ENCODE data around the gene PSME1. TPM values are rescaled to one million over a fixed set of nuclear protein-coding genes. Genes with fewer than 3 reads are reported as not detected.

Gene PSME1
- total and polyA plus RNA-seq, 2 of the 13 experiments (the other 11 are each of a cell fraction or from before 2014, with no cell fraction given) = 159 to 608 TPM

DNA sequence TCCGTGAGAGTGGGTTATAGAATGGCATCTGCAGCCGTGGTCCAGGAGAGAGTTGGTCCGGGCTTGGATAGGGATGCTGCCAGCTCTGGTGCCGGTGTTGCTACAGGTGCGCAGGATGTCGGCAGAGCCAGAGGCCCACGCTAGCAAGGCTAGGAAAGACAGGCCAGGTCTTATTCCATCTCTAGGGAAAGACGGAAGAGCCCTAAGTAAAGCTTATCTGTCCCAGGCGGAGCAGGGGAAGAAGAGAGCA is 485 bp upstream of the PSME1 start (continued):
- TF ChIP-seq, protein P1, sequence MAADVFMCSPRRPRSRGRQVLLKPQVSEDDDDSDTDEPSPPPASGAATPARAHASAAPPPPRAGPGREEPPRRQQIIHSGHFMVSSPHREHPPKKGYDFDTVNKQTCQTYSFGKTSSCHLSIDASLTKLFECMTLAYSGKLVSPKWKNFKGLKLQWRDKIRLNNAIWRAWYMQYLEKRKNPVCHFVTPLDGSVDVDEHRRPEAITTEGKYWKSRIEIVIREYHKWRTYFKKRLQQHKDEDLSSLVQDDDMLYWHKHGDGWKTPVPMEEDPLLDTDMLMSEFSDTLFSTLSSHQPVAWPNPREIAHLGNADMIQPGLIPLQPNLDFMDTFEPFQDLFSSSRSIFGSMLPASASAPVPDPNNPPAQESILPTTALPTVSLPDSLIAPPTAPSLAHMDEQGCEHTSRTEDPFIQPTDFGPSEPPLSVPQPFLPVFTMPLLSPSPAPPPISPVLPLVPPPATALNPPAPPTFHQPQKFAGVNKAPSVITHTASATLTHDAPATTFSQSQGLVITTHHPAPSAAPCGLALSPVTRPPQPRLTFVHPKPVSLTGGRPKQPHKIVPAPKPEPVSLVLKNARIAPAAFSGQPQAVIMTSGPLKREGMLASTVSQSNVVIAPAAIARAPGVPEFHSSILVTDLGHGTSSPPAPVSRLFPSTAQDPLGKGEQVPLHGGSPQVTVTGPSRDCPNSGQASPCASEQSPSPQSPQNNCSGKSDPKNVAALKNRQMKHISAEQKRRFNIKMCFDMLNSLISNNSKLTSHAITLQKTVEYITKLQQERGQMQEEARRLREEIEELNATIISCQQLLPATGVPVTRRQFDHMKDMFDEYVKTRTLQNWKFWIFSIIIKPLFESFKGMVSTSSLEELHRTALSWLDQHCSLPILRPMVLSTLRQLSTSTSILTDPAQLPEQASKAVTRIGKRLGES (CRISPR knock-in tag; IDR thresholded peaks at IDR 0.05; ENCODE audit: borderline replicate concordance) = no peak
- TF ChIP-seq, protein P2, sequence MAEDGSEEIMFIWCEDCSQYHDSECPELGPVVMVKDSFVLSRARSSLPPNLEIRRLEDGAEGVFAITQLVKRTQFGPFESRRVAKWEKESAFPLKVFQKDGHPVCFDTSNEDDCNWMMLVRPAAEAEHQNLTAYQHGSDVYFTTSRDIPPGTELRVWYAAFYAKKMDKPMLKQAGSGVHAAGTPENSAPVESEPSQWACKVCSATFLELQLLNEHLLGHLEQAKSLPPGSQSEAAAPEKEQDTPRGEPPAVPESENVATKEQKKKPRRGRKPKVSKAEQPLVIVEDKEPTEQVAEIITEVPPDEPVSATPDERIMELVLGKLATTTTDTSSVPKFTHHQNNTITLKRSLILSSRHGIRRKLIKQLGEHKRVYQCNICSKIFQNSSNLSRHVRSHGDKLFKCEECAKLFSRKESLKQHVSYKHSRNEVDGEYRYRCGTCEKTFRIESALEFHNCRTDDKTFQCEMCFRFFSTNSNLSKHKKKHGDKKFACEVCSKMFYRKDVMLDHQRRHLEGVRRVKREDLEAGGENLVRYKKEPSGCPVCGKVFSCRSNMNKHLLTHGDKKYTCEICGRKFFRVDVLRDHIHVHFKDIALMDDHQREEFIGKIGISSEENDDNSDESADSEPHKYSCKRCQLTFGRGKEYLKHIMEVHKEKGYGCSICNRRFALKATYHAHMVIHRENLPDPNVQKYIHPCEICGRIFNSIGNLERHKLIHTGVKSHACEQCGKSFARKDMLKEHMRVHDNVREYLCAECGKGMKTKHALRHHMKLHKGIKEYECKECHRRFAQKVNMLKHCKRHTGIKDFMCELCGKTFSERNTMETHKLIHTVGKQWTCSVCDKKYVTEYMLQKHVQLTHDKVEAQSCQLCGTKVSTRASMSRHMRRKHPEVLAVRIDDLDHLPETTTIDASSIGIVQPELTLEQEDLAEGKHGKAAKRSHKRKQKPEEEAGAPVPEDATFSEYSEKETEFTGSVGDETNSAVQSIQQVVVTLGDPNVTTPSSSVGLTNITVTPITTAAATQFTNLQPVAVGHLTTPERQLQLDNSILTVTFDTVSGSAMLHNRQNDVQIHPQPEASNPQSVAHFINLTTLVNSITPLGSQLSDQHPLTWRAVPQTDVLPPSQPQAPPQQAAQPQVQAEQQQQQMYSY (CRISPR knock-in tag; IDR thresholded peaks at IDR 0.05) = no peak
- TF ChIP-seq ZFP1 (CRISPR knock-in tag; IDR thresholded peaks at IDR 0.05) (no peak), ZNF660 (CRISPR knock-in tag; IDR thresholded peaks at IDR 0.05; ENCODE audit: borderline replicate concordance, low read depth) (no peak; the same call in 1 of the 2 replicates), MZF1 (CRISPR knock-in tag; IDR thresholded peaks at IDR 0.05; ENCODE audit: borderline replicate concordance) (peak; percentile 87; the same call in 1 of the 2 replicates), GZF1 (CRISPR knock-in tag; IDR thresholded peaks at IDR 0.05) (peak; percentile 59; the same call in 1 of the 2 replicates), MYNN (CRISPR knock-in tag; IDR thresholded peaks at IDR 0.05; ENCODE audit: low read depth) (no peak), TCF7L2 (IDR thresholded peaks at IDR 0.05; ENCODE audit: low read depth, low read length) (no peak), SMAD9 (CRISPR knock-in tag; IDR thresholded peaks at IDR 0.05) (peak; percentile 88; the same call in 1 of the 2 replicates), MEIS2 (CRISPR knock-in tag; IDR thresholded peaks at IDR 0.05) (no peak; the same call in 1 of the 2 replicates), HOXA5 (CRISPR knock-in tag; IDR thresholded peaks at IDR 0.05) (peak; percentile 19; the same call in 1 of the 2 replicates), GPN1 (CRISPR knock-in tag; IDR thresholded peaks at IDR 0.05; ENCODE audit: borderline replicate concordance) (no peak), FOXM1 (CRISPR knock-in tag; IDR thresholded peaks at IDR 0.05) (no peak), ZNF841 (CRISPR knock-in tag; IDR thresholded peaks at IDR 0.05; ENCODE audit: borderline replicate concordance) (no peak), ZNF331 (CRISPR knock-in tag; IDR thresholded peaks at IDR 0.05) (no peak)
- TF ChIP-seq, protein P3, sequence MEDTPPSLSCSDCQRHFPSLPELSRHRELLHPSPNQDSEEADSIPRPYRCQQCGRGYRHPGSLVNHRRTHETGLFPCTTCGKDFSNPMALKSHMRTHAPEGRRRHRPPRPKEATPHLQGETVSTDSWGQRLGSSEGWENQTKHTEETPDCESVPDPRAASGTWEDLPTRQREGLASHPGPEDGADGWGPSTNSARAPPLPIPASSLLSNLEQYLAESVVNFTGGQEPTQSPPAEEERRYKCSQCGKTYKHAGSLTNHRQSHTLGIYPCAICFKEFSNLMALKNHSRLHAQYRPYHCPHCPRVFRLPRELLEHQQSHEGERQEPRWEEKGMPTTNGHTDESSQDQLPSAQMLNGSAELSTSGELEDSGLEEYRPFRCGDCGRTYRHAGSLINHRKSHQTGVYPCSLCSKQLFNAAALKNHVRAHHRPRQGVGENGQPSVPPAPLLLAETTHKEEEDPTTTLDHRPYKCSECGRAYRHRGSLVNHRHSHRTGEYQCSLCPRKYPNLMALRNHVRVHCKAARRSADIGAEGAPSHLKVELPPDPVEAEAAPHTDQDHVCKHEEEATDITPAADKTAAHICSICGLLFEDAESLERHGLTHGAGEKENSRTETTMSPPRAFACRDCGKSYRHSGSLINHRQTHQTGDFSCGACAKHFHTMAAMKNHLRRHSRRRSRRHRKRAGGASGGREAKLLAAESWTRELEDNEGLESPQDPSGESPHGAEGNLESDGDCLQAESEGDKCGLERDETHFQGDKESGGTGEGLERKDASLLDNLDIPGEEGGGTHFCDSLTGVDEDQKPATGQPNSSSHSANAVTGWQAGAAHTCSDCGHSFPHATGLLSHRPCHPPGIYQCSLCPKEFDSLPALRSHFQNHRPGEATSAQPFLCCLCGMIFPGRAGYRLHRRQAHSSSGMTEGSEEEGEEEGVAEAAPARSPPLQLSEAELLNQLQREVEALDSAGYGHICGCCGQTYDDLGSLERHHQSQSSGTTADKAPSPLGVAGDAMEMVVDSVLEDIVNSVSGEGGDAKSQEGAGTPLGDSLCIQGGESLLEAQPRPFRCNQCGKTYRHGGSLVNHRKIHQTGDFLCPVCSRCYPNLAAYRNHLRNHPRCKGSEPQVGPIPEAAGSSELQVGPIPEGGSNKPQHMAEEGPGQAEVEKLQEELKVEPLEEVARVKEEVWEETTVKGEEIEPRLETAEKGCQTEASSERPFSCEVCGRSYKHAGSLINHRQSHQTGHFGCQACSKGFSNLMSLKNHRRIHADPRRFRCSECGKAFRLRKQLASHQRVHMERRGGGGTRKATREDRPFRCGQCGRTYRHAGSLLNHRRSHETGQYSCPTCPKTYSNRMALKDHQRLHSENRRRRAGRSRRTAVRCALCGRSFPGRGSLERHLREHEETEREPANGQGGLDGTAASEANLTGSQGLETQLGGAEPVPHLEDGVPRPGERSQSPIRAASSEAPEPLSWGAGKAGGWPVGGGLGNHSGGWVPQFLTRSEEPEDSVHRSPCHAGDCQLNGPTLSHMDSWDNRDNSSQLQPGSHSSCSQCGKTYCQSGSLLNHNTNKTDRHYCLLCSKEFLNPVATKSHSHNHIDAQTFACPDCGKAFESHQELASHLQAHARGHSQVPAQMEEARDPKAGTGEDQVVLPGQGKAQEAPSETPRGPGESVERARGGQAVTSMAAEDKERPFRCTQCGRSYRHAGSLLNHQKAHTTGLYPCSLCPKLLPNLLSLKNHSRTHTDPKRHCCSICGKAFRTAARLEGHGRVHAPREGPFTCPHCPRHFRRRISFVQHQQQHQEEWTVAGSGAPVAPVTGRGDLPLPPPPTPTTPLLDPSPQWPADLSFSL (CRISPR knock-in tag; IDR thresholded peaks at IDR 0.05) = no peak
- TF ChIP-seq, protein P4, sequence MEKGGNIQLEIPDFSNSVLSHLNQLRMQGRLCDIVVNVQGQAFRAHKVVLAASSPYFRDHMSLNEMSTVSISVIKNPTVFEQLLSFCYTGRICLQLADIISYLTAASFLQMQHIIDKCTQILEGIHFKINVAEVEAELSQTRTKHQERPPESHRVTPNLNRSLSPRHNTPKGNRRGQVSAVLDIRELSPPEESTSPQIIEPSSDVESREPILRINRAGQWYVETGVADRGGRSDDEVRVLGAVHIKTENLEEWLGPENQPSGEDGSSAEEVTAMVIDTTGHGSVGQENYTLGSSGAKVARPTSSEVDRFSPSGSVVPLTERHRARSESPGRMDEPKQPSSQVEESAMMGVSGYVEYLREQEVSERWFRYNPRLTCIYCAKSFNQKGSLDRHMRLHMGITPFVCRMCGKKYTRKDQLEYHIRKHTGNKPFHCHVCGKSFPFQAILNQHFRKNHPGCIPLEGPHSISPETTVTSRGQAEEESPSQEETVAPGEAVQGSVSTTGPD (CRISPR knock-in tag; IDR thresholded peaks at IDR 0.05) = no peak

All from HepG2 (cell line).